PFSK-1 (cell line): ENCODE results near the gene GNAT2.

Experiments
- POLR2AphosphoS5 ChIP-seq: IDR thresholded peaks from 2 replicates; pipeline ENCODE4 v1.6.1; 2012; ENCODE audit warnings: low read depth, mild to moderate bottlenecking, control low read depth, low read length, moderate library complexity
- TAF1 ChIP-seq: IDR thresholded peaks from 2 replicates; pipeline ENCODE4 v1.6.1; 2012; ENCODE audit warnings: low read length, control low read depth, borderline replicate concordance; ENCODE audit not compliant: insufficient read depth

DNA sequence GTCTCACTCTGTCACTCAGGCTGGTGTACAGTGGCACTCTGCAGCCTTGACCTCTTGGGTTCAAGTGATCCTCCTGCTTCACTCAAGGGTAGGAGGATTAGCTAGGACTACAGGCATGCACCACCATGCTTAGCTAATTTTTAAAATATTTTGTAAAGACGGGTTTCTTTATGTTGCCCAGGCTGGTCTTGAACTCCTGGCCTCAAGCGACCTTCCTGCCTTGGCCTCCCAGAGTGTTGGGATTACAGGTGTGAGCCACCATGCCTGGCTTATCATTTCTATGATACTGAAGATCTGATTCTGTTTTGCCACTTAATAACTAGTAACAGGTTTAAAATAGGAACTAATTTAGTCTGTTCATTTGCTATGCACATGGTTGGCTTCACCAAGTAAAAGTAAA, 37.4 kb downstream of the GNAT2 start:
- no peak for TF ChIP-seq POLR2AphosphoS5
- no peak for TF ChIP-seq TAF1
